Muscle layer of colon (tissue), 2 donors: Measurements from ENCODE around the gene RRP8.

Experiments
- H3K27ac ChIP-seq: one replicate; pipeline ENCODE4 v1.7.0; 2013; ENCODE audit warnings: low read depth, mild to moderate bottlenecking, low read length, moderate library complexity
- H3K27me3 ChIP-seq, 2 donors: one replicate each; pipeline ENCODE4 v1.7.0; 2013; ENCODE audit warnings: low read length in 2 of 2, mild to moderate bottlenecking in 2 of 2; ENCODE audit not compliant: insufficient read depth in 2 of 2, control insufficient read depth in 1 of 2
- H3K36me3 ChIP-seq: one replicate; pipeline ENCODE4 v1.7.0; 2013; ENCODE audit warnings: mild to moderate bottlenecking, low read length; ENCODE audit not compliant: insufficient read depth
- H3K4me1 ChIP-seq: one replicate; pipeline ENCODE4 v1.7.0; 2013; ENCODE audit warnings: mild to moderate bottlenecking, low read length; ENCODE audit not compliant: insufficient read depth
- H3K4me3 ChIP-seq, 2 donors: one replicate each; pipeline ENCODE4 v1.7.0; 2013; ENCODE audit warnings: low read length in 2 of 2, low read depth in 1 of 2, mild to moderate bottlenecking in 1 of 2, moderate library complexity in 1 of 2
- H3K9ac ChIP-seq: one replicate; pipeline ENCODE4 v1.7.0; 2013; ENCODE audit warnings: low read length
- H3K9me3 ChIP-seq: one replicate; pipeline ENCODE4 v1.7.0; 2013; ENCODE audit warnings: mild to moderate bottlenecking, low read length
- donor health status: abdominal sarcoma.
- donor health status: Adenocarcinoma of cecum.

Gene RRP8

GRCh38 chr11:6631361-6631890 lies 28.0 kb upstream of the RRP8 start:
- H3K4me3 ChIP-seq = no peak overlapping the region
- H3K27ac ChIP-seq = no peak overlapping the region
- no peak overlapping the region for H3K9ac ChIP-seq
- H3K4me1 ChIP-seq = peaks cover 19% of the 10 kb centered on the region
- no peaks in the 10 kb centered on the region for H3K27me3 ChIP-seq
- no peaks in the 10 kb centered on the region for H3K9me3 ChIP-seq
- H3K36me3 ChIP-seq = peaks cover 69% of the 10 kb centered on the region

- Histone ChIP-seq H3K27me3 (no peaks in the 10 kb centered on the region), H3K27ac (no peak overlapping the region), H3K4me1 (peaks cover 13% of the 10 kb centered on the region), H3K9me3 (no peaks in the 10 kb centered on the region), H3K36me3 (peaks cover 76% of the 10 kb centered on the region), H3K4me3 (no peak overlapping the region), H3K9ac (no peak overlapping the region)
Measured at GRCh38 chr11:6630632-6631291, 27.3 kb upstream of the RRP8 start.

- Histone ChIP-seq H3K9me3 (no peaks in the 10 kb centered on the region), H3K27me3 (no peaks in the 10 kb centered on the region), H3K27ac (no peak overlapping the region), H3K4me3 (no peak overlapping the region), H3K36me3 (peaks cover 83% of the 10 kb centered on the region), H3K9ac (no peak overlapping the region), H3K4me1 (peaks cover 6% of the 10 kb centered on the region)
Measured at GRCh38 chr11:6629892-6630631, 26.6 kb upstream of the RRP8 start.

- no peak overlapping the region for H3K27ac ChIP-seq
- no peak overlapping the region for H3K4me3 ChIP-seq
- no peaks in the 10 kb centered on the region for H3K9me3 ChIP-seq
- peaks cover under 1% of the 10 kb centered on the region for H3K4me1 ChIP-seq
- no peak overlapping the region for H3K9ac ChIP-seq
- H3K27me3 ChIP-seq = no peaks in the 10 kb centered on the region
- peaks cover 88% of the 10 kb centered on the region for H3K36me3 ChIP-seq
Measured at GRCh38 chr11:6629573-6629891, 26.1 kb upstream of the RRP8 start.

DNA sequence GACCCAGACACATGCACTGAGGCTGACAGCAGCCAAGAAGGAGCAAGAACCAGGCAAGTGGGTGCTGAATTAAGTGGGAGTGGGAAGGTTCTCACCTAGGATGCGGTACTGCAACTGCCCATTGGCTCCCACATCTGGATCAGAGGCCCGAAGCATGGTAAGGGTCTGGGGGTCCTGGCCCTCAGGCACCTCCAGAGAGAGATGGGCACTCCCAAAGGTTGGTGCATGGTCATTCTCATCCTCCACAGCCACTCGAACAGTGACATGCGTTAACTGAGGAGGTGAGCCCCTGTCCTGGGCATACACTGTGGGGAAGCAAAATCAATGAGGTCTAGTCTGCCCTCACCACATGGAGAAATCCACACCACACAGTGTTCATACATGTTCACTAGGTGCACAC lies 25.1 kb upstream of the RRP8 start:
- Histone ChIP-seq H3K4me3 (no peak overlapping the region), H3K9me3 (no peaks in the 10 kb centered on the region), H3K4me1 (no peaks in the 10 kb centered on the region), H3K27ac (no peak overlapping the region), H3K36me3 (peaks cover 90% of the 10 kb centered on the region), H3K27me3 (no peaks in the 10 kb centered on the region), H3K9ac (no peak overlapping the region)

- no peak overlapping the region for H3K27ac ChIP-seq
- no peaks in the 10 kb centered on the region for H3K9me3 ChIP-seq
- H3K4me1 ChIP-seq = no peaks in the 10 kb centered on the region
- peaks cover 83% of the 10 kb centered on the region for H3K36me3 ChIP-seq
- H3K9ac ChIP-seq = no peak overlapping the region
- no peaks in the 10 kb centered on the region for H3K27me3 ChIP-seq
- H3K4me3 ChIP-seq = no peak overlapping the region
Measured at GRCh38 chr11:6627762-6628241, 24.4 kb upstream of the RRP8 start.

DNA sequence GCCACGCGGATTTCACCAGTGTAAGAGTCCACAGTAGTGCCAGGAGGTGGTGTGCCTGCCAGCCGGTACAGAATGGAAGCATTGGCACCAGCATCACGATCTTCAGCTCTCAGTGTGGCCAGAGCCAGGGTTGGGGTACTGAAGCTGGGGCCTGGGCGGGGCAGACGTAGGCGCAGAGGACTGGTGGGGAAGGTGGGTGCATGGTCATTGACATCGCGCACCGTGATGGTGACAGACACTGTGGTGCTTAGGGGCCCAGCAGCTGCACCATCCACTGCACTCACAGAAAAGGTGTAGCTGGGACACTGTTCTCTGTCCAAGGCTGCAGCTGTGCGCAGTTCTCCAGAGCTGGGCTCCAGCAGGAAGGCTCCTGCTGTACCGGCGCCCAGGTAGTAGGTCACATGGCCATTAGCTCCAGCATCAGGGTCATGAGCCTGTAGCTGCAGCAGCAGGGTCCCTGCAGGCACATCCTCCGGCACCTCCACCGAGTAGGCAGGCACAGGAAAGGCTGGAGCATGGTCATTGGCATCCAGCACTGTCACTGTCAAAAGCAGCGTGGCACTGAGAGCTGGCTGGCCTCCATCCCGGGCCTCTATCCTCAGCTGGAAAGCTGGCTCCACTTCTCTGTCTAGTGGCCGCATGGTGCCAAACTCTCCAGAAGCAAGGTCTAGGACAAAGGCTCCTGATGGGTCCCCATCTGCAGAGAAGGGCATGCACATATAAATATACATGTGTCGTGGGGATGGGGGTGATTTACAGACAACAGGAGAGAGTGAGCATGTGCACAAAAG lies 23.8 kb upstream of the RRP8 start:
- H3K4me1 ChIP-seq = no peaks in the 10 kb centered on the region
- no peak overlapping the region for H3K4me3 ChIP-seq
- H3K9ac ChIP-seq = no peak overlapping the region
- H3K36me3 ChIP-seq = peaks cover 77% of the 10 kb centered on the region
- H3K27ac ChIP-seq = no peak overlapping the region
- no peaks in the 10 kb centered on the region for H3K9me3 ChIP-seq
- H3K27me3 ChIP-seq = no peaks in the 10 kb centered on the region

- Histone ChIP-seq H3K9ac (no peak overlapping the region), H3K4me1 (no peaks in the 10 kb centered on the region), H3K36me3 (peaks cover 64% of the 10 kb centered on the region), H3K27me3 (no peaks in the 10 kb centered on the region), H3K9me3 (no peaks in the 10 kb centered on the region), H3K27ac (no peak overlapping the region), H3K4me3 (no peak overlapping the region)
Measured at GRCh38 chr11:6625832-6626420, 22.5 kb upstream of the RRP8 start.

DNA sequence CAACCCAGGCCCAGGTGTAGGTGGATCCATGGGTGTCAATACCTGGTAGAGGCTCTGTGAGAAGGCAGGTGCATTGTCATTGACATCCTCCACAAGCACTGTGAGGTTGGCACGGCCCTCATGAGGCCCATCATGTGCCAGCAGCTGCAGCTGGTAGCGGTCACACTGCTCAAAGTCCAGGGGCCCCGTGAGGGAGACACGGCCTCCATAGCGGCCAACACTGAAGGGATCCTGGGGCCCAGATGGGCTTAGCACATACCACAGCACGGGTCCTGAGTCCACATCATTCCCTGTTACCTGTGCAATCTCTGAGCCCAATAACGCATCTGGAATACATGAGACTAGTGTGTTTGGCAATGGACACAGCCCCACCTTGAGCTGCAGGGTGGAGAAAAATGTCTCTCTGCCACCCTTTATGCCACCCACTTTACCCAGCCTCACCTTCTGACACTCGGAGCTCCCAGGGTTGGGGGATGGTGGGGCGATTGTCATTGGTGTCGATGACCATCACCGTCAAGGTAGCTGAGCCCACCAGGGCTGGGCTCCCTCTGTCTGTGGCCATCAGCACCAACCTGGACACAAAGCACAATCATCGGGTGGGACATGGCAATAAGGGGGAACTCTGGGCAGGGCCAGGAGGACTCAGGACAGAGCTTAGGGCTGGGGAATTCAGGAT lies 21.9 kb upstream of the RRP8 start:
- H3K9me3 ChIP-seq = no peaks in the 10 kb centered on the region
- H3K4me3 ChIP-seq = no peak overlapping the region
- H3K27me3 ChIP-seq = no peaks in the 10 kb centered on the region
- peaks cover 61% of the 10 kb centered on the region for H3K36me3 ChIP-seq
- H3K4me1 ChIP-seq = no peaks in the 10 kb centered on the region
- no peak overlapping the region for H3K9ac ChIP-seq
- no peak overlapping the region for H3K27ac ChIP-seq

DNA sequence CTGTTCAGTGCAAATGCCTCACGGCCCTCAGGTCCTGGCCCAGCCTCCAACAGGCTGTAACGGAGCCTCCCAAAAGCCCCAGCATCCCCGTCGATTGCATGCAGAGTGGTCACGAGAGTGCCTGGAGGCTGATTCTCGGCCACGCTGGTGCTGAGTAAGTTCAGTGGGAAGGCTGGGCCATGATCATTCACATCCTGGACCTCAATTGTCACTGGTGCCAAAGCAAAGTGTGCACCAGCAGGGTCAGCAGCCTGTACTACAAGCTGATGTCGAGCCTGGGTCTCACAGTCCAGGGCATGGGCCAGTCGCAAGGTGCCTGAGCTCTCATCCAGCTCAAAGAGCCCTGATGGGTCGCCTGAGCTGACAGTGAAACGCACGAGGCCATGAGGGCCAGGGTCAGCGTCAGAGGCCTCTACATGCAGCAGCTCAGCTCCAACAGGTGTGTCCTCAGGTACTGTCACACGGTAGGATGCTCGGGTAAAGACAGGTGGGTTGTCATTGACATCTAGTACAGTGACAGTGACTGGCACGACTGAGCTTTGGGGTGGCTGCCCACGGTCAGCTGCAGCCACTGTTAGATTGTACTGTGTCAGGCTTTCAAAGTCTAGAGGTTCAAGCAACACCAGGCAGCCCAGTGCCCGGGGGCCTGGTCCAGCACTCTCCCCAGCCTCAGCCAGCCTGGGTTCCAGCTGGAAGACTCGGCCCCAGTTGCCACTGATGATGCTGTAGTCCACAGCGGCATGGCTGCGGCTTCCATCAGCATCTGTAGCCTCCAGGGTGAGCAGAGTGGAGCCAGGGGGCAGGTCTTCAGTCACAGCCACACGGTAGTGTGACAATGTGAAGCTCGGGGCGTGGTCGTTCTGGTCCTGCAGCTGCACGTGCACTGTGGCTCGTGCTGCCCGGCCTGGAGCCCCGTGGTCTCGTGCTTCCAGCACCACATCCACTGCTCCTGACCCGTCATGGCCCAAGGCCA lies 20.3 kb upstream of the RRP8 start:
- Histone ChIP-seq H3K27ac (no peak overlapping the region), H3K9me3 (no peaks in the 10 kb centered on the region), H3K27me3 (no peaks in the 10 kb centered on the region), H3K9ac (no peak overlapping the region), H3K36me3 (peaks cover 47% of the 10 kb centered on the region), H3K4me1 (peaks cover 9% of the 10 kb centered on the region), H3K4me3 (no peak overlapping the region)
